Cardiac fibroblast (primary cell): ENCODE data around the gene NGEF.

ENCODE experiments used
- DNase-seq, 2 donors: peaks; one replicate each; pipeline versions ENCODE4 v3.0.0 to v3.0.0-alpha.2; 2010; ENCODE audit warnings: low read depth in 2 of 2
- H3K4me3 ChIP-seq, 2 donors: replicated peaks in 1 of 2; 1 replicate in 1 of 2; 2 replicates in 1 of 2; pipeline ENCODE4 v1.5.1; 2011; ENCODE audit warnings: low read depth in 2 of 2, low read length in 2 of 2, mild to moderate bottlenecking in 2 of 2, moderate library complexity in 1 of 2
- CTCF ChIP-seq: IDR thresholded peaks from one replicate; pipeline ENCODE4 v1.5.1; 2011; ENCODE audit warnings: low read depth, mild to moderate bottlenecking, low read length, inconsistent platforms

Gene NGEF

GRCh38 chr2:232892221-232892620, 120.8 kb downstream of the NGEF start:
- TF ChIP-seq CTCF, result no peak
- H3K4me3 ChIP-seq, result no peak overlapping the region
- DNase-seq, result no peak

GRCh38 chr2:232891621-232892071, 121.4 kb downstream of the NGEF start:
- no peak for TF ChIP-seq CTCF
- H3K4me3 ChIP-seq, result no peak overlapping the region
- DNase-seq, result peak; percentile 76 to 78

- peak; percentile 17 to 23 for DNase-seq
- no peak overlapping the region for H3K4me3 ChIP-seq
- no peak for TF ChIP-seq CTCF
Observed at GRCh38 chr2:232890896-232891601, 122.0 kb downstream of the NGEF start.

- no peak for TF ChIP-seq CTCF
- no peak for DNase-seq
- H3K4me3 ChIP-seq, result no peak overlapping the region
Observed at GRCh38 chr2:232890536-232890895, 122.5 kb downstream of the NGEF start.

GRCh38 chr2:232889876-232890401, 123.1 kb downstream of the NGEF start:
- no peak for TF ChIP-seq CTCF

GRCh38 chr2:232888839-232889529, 124.1 kb downstream of the NGEF start:
- H3K4me3 ChIP-seq, result no peak overlapping the region
- no peak for TF ChIP-seq CTCF
- no peak for DNase-seq

More at GRCh38 chr2:232889876-232890401, 123.1 kb downstream of the NGEF start:
- DNase-seq, result no peak
- H3K4me3 ChIP-seq, result no peak overlapping the region
